HTERT RPE-1 (cell line): ENCODE measurements around the gene ZNF750.

Source experiments
- in situ Hi-C: fragments of 300-500 bp; cut with MboI; formaldehyde crosslinking; loops from 4 replicates; pipeline ENCODE4 v1.14.3; 2020; ENCODE audit warnings: low sequenced_read_pairs

Gene ZNF750

GRCh38 chr17:82860606-82861392 is 21.0 kb upstream of the ZNF750 start:
- in situ Hi-C loops = no loop called here

GRCh38 chr17:82859431-82860403 is 19.9 kb upstream of the ZNF750 start:
- in situ Hi-C loops = no loop called here

DNA sequence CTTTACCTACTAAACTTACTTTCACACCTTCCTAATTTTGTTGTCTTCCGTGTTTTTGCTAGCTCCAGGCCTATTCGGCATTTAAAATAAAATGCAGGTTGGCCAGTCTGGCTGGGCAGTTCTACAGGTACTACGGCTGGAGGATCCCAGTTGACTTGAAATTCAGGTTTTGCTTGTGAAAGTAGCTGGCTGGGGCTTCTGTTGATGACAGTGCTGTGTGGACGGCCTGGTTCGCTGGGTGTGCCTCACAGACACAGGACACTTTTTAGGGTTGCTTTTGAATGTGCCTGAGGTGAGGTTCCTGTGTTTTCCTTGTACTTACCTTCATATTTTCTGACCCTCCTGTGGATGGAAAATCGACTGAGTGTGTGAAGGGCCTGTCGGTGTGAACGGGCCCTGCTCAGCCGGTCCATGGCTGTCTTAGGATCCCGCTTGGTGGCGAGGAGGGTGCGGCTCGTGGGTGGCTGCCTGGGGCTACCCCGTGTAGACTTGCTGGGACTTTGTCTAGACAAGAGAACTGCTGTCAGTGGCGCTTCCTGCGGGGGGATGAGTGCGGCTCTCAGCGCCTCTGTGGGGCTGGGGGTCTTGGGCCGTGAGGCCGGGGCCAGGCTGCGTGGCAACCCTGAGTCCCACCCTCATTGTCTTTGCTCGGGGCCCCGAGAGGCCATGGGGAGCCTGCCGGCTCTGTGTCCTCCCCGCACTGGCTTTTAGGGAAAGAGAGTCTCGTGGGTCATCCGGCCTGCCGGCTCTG is 18.7 kb upstream of the ZNF750 start:
- in situ Hi-C loops = no loop called here

GRCh38 chr17:82856361-82856760 is 16.5 kb upstream of the ZNF750 start:
- in situ Hi-C loops = no loop called here

DNA sequence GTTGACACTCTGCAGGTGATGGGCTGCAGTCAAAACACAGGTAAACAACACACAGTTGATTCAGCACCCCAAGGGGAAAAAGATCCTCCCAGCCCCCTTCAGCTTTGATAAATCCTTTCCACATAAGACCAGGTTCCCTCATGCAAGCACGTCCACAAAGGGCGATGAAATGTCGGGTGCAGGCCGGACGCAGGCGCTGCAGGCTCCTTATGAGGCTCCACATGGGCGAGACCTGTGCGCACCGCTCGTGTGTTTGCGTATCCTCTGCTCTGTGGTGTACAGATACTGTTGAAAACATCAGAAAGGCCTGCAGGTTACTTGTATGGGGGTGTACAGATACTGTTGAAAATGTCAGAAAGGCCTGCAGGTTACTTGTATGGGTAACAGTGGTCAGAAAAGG is 14.4 kb upstream of the ZNF750 start:
- in situ Hi-C loops = no loop called here

DNA sequence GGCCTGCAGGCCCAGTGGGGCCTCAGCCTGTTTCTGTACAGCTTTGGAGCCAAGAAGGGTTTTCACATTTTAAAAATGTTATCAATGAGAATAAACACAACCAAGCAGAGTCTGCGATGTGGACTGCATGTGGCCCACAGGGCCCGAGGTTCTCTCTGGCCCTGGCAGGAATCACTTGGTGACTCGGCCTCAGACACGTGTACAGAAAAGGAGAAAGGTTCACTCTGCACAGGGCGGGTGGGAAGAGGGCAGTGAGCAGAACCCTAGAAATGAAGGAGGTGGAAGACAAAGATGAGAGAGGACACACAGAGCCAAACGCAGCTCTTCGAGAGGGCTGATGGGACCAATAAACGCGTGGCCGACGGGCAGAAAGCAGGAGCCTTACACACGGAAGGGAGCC is 11.6 kb upstream of the ZNF750 start:
- in situ Hi-C loops = no loop called here

- in situ Hi-C loops = no loop called here
These were observed 9.5 kb upstream of the ZNF750 start for GRCh38 chr17:82849076-82849945.

DNA sequence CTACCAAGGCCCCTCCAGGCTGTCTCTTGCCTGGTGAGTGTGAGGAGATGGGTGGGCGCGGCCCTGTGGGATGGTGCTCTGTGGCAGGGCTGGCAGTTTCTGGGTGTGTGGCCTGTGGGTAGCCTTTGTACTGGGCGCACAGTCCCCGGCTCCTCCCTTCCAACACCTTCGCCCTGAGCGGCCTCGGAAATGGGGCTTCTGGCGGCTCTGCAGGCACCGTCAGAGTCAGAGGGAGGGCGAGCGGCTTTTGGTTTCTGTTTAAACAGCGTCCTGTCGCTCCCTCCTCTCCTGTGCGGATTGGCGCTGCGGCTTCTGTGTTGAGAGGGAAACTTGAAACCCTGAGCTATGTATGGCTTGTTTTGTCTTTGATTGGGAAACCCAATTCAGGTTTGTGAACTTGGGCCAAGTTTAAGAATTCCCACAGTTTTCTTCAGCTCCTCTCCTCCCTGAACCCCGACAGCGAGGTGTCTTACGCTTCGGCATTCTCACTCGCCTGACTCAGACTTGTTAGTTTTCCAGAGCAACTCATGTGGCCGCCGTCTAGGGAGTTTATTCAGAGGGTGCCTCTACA is 8.3 kb upstream of the ZNF750 start:
- in situ Hi-C loops = no loop called here

- in situ Hi-C loops = no loop called here
These were observed 6.4 kb upstream of the ZNF750 start for GRCh38 chr17:82846061-82846691.

GRCh38 chr17:82845163-82845807 is 5.5 kb upstream of the ZNF750 start:
- in situ Hi-C loops = no loop called here

- in situ Hi-C loops = no loop called here
These were observed 5.0 kb upstream of the ZNF750 start for GRCh38 chr17:82844796-82845162.

- in situ Hi-C loops = no loop called here
These were observed 4.3 kb upstream of the ZNF750 start for GRCh38 chr17:82843904-82844680.

DNA sequence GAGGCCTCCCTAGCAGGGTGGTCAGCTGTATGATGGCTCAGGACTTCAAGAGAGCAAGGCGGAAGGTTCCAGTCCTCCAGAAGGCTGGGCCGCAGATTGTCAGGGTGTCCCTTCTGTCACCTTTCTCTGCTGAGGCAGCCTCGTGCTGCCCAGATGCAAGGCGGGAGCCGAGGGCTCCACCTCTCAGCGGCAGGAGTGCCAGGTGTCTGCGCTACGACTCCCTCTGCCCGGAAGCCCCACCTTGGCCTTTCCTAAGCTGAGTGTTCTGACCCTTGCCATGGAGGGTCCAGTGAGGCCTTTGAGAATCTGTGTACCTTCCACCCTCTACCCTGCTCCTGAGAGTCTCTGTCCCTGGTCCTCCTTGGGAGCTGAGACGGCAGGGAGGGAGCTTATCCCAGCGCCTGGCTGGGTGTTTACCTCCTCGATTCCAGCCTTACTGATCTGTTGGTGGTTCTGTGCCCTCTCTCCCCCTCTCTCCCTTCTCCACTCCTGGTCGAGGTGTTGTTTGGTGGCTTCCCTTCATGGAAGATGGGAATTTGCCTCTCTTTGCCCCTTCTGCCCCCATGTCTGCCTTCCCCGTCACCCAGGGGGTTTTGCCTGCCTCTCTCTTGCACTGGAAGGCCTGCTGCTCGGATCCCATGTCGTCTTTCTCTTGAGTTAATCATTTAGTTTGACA is 2.2 kb upstream of the ZNF750 start:
- in situ Hi-C loops = no loop called here

DNA sequence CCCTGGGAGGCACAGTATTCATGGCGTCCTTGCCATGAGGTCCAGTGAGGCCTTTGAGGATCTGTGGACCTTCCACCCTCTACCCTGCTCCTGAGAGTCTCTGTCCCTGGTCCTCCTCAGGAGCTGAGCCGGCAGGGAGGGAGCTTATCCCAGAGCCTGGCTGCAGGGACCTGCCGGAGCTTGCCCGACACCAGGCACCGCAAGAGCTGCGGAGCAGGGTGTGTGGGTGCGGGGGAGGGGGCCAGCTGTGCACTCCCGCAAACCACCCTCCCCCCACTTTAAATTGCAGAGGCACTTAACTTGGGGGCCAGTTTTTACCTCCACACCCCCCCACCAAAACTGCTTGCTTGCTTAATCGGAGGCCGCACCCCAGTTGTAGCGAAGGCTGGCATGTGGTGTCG is 609 bp upstream of the ZNF750 start:
- in situ Hi-C loops = no loop called here

DNA sequence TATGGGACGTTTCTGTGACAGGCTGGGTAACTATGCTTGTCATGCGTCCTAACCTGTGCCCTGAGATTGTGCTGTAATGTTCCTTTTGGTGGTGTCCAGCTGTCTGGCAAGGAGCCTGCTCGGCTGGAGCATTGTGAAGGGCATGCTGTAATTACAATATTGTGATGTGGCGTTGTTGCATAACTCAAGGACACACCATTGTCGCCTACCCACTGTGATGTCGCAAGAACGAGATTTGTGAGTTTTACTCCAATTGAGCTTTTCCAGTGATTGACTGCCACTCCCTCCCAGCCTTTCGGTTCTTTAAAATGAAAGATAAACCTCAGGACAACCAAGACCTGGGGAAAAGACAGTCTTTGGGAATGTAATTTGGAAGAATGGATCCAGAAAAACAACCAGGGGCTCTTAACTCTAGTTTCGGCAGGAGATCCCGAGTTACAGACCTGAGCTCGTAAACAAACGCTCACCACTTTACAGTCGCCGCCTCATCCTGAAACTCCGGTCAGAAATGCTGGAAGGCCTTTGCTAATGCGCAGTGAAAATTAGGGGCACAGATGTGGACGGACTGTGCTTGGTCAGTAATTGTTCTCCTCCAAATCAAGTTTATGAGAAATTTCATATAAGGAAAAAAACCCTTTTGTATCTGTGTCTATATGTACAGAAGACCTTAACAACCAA is 1.3 kb downstream of the ZNF750 start:
- in situ Hi-C loops = no loop called here

DNA sequence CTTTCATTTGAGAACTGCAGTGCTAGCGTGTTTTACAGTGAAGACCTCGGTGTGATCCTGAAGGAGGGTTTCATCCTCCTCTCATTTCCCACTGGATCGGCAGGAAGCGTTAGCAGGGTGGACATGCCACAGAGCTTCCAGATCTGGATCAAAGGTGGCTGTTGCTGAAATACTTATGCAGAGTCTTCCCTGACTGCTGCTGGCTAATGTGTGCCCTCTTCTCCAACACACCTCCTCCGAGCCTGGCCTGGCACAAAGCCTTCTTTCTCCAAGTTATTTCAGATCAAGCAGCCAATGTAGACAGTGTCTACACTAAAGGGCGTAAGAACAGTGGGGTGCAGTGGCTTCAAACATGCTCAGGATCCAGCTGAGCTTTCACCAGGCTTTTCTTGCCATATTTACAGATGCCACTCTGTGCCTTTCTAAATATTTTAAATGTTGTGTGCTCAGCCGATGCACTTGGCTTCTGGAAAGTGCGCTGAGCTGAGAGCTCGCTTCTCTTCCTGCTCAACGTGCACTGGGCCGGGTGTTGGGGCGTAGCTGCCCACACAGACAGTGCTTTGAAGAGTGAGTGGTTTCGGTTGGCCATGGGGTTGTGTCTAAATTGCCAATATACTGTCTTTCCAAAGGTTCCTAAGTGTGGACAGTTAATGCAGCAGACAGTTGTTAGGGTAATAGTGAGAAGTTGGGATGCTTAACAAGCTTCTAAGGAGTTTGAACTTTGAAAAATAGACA is 2.1 kb downstream of the ZNF750 start:
- in situ Hi-C loops = no loop called here
